ENCODE data around the gene PAH.

DNA sequence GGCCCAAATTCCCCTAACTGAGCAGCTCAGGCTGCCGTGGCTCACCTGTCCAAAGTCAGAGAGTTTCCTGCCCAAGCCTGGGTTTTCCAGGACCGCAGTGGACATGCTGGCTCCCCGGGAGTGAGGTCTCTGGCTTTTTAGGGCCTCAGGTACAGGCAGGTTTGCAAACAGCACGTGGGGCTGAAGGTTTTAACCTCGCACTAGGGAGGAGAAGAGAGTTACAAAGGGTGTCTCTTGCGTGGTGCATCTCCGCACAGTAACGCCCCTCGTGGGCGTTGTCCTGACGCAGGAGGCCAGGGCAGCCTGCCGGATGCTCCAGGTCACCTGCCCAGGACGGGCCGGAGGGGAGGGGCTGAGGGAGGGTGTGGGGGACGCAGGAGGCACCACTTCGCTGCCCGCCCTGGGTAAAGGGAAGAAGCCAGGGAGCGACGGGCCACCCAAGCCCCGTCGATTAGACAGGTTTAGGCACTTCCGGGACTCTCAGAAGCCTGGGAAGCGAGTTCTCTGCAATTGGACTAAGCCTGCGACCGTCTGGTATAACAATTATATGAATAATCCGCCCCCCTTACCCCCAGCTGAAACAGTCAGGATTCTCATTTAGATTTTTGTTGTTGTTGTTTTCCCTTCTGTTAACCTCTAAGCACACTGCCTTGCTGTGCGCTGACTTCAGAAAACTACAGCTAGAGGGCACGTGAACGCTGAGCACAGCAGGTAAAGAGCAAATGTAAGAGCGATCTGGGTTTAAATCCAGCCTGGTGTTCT is at the start of gene PAH:
- TF ChIP-seq CHD4 (IDR thresholded peaks at IDR 0.05) (no peak), HDAC2 (IDR thresholded peaks at IDR 0.05) (no peak), CREM (IDR thresholded peaks at IDR 0.05; ENCODE audit: low read depth) (no peak), EGR1 (IDR thresholded peaks at IDR 0.05; ENCODE audit: borderline replicate concordance in 1 of 2, low read depth in 2 of 2, low read length in 2 of 2) (0 out of 3 replicates have a peak, but pooled peaks of 1 of the 2 experiments have one; percentile 12), JUNB (IDR thresholded peaks at IDR 0.05) (no peak)

All from GM12878 (cell line).